Measurements from ENCODE around the gene ACVR1. TPM values are rescaled to one million over a fixed set of nuclear protein-coding genes. Genes with fewer than 3 reads are reported as not detected.

Gene ACVR1
- total RNA-seq, 1 experiment from 2014 or later = 11.1 TPM

DNA sequence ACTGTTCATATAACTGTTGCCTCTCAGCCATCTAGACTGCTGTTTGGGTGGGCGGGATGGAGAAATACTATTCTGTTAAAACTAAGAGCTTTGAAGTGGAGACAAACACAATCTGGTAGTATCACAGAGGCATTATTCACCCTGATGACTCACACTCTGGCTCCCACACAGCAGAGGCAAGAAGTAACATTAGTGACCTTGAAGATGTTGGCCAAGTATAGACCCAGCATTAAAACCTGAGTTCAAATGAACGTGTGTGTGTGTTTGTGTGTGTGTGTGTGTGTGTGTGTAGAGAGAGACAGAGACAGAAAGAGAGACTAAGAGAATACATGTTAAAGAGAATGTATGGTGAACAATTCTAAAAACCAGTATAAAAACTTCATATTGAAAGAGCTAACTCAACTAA, 22.5 kb upstream of the ACVR1 start:
- no peaks in the 10 kb centered on the region for H3K4me1 Mint-ChIP-seq (ENCODE audit: low read depth, unreplicated experiment)
- TF ChIP-seq CTCF (IDR thresholded peaks at IDR 0.05; ENCODE audit: insufficient read depth in 1 of 2, low read depth in 1 of 2, low read length in 1 of 2, severe bottlenecking in 1 of 2, unreplicated experiment in 1 of 2) = no peak
- no peaks in the 10 kb centered on the region for H3K27me3 Mint-ChIP-seq (ENCODE audit: insufficient read depth, unreplicated experiment)
- no TSS peak for BruUV-seq (replicated peaks)
- DNase-seq = no peak
- Histone ChIP-seq H3K9me3 (no peaks in the 10 kb centered on the region), H3K4me1 (no peaks in the 10 kb centered on the region), H3K4me3 (ENCODE audit: low read depth, low read length) (no peak overlapping the region), H3K27me3 (replicated peaks; ENCODE audit: control insufficient read depth, insufficient read depth, low read length) (no peaks in the 10 kb centered on the region), H3K36me3 (ENCODE audit: control insufficient read depth, insufficient read depth, low read length) (no peaks in the 10 kb centered on the region)
- H3K4me3 Mint-ChIP-seq (ENCODE audit: unreplicated experiment) = no peak overlapping the region
- H3K36me3 Mint-ChIP-seq (ENCODE audit: insufficient read depth, unreplicated experiment) = no peaks in the 10 kb centered on the region
- intact Hi-C loops (cut with micrococcal nuclease; ENCODE audit: unreplicated experiment) = no loop called here
- ChIA-PET POLR2A (no interaction called here), CTCF (no interaction called here)
- no peaks in the 10 kb centered on the region for H3K9me3 Mint-ChIP-seq (ENCODE audit: unreplicated experiment)
- H3K27ac Mint-ChIP-seq (ENCODE audit: unreplicated experiment) = no peak overlapping the region

- Mint-ChIP-seq H3K4me3 (ENCODE audit: unreplicated experiment) (no peak overlapping the region), H3K9me3 (ENCODE audit: unreplicated experiment) (no peaks in the 10 kb centered on the region), H3K27me3 (ENCODE audit: insufficient read depth, unreplicated experiment) (no peaks in the 10 kb centered on the region), H3K27ac (ENCODE audit: unreplicated experiment) (no peak overlapping the region), H3K36me3 (ENCODE audit: insufficient read depth, unreplicated experiment) (no peaks in the 10 kb centered on the region), H3K4me1 (ENCODE audit: low read depth, unreplicated experiment) (no peaks in the 10 kb centered on the region)
- DNase-seq = no peak
- ChIA-PET CTCF (no interaction called here), POLR2A (no interaction called here)
- no peak overlapping the region for H3K4me3 ChIP-seq (ENCODE audit: low read depth, low read length)
- no peak for TF ChIP-seq CTCF (IDR thresholded peaks at IDR 0.05; ENCODE audit: insufficient read depth in 1 of 2, low read depth in 1 of 2, low read length in 1 of 2, severe bottlenecking in 1 of 2, unreplicated experiment in 1 of 2)
- no peaks in the 10 kb centered on the region for H3K4me1 ChIP-seq
- no TSS peak for BruUV-seq (replicated peaks)
- intact Hi-C loops (cut with micrococcal nuclease; ENCODE audit: unreplicated experiment) = no loop called here
- no peaks in the 10 kb centered on the region for H3K36me3 ChIP-seq (ENCODE audit: control insufficient read depth, insufficient read depth, low read length)
- H3K27me3 ChIP-seq (replicated peaks; ENCODE audit: control insufficient read depth, insufficient read depth, low read length) = no peaks in the 10 kb centered on the region
- H3K9me3 ChIP-seq = no peaks in the 10 kb centered on the region
These were observed 21.2 kb upstream of the ACVR1 start for GRCh38 chr2:157897106-157897971.

DNA sequence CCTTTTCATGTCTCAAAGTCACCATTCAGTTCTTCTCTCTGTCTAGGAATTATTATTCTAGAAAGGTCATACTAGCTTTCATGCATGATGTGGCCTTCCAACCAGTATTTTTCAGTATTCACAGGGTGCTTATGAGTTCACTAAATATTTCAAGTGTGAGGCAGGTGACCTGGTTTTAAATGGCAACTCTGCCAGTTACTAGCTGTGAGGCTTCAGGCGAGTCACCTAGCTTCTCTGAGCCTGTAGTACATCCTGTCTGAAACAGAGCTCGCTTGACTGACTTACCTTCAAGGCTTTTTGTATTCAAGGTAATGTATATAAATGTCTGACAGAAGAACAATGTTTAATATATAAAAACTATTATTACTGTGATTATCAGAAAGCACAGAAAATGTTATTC, 19.4 kb upstream of the ACVR1 start:
- no peaks in the 10 kb centered on the region for H3K36me3 ChIP-seq (ENCODE audit: control insufficient read depth, insufficient read depth, low read length)
- DNase-seq = no peak
- H3K4me3 ChIP-seq (ENCODE audit: low read depth, low read length) = no peak overlapping the region
- H3K36me3 Mint-ChIP-seq (ENCODE audit: insufficient read depth, unreplicated experiment) = no peaks in the 10 kb centered on the region
- H3K4me3 Mint-ChIP-seq (ENCODE audit: unreplicated experiment) = no peak overlapping the region
- no peaks in the 10 kb centered on the region for H3K9me3 ChIP-seq
- no peak overlapping the region for H3K27ac Mint-ChIP-seq (ENCODE audit: unreplicated experiment)
- no TSS peak for BruUV-seq (replicated peaks)
- no peaks in the 10 kb centered on the region for H3K27me3 ChIP-seq (replicated peaks; ENCODE audit: control insufficient read depth, insufficient read depth, low read length)
- no peaks in the 10 kb centered on the region for H3K4me1 ChIP-seq
- ChIA-PET POLR2A (no interaction called here), CTCF (no interaction called here)
- no peak for TF ChIP-seq CTCF (IDR thresholded peaks at IDR 0.05; ENCODE audit: insufficient read depth in 1 of 2, low read depth in 1 of 2, low read length in 1 of 2, severe bottlenecking in 1 of 2, unreplicated experiment in 1 of 2)
- intact Hi-C loops (cut with micrococcal nuclease; ENCODE audit: unreplicated experiment) = no loop called here
- peaks cover 10% of the 10 kb centered on the region for H3K27me3 Mint-ChIP-seq (ENCODE audit: insufficient read depth, unreplicated experiment)
- H3K4me1 Mint-ChIP-seq (ENCODE audit: low read depth, unreplicated experiment) = no peaks in the 10 kb centered on the region
- no peaks in the 10 kb centered on the region for H3K9me3 Mint-ChIP-seq (ENCODE audit: unreplicated experiment)
